ENCODE results near the gene TVP23A. TPM values are rescaled to one million over a fixed set of nuclear protein-coding genes. Genes with fewer than 3 reads are reported as not detected.

The TVP23A gene
- total RNA-seq, 1 experiment from 2014 or later = not detected

DNA sequence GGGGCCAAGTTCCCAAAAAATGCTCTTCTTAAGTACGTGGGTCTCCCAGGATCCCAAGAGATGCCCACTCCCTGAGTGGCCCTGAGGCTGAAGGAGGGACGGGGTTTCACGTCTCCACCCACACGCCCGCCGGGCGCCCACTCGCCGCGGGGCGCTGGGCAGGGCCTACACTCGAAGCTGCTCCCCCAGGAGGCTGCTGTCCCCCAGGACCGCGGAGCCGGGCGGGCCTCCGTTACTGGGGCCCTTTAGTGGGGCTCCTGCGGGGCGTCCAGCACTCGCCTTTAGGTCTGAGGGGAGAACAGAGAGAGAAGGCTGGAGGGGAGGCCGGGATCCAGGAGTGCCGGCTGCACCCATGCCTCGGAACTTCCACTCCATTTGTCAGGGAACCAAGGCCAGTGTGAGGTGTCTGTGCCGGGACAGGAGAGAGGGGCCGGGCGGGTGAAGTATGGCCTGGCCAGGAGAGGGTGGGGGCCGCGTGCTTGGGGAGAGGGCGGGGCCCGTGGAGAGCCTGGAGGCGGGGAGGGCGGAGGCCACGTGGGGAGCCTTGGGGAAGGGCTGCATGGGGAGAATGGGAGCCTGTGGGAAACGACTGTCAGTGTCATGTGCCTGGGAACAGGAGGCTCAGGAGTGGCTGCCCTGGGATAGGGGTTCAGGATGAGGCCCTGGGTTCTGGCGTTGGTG lies 56.1 kb downstream of the TVP23A start:
- BruUV-seq (replicated peaks) = no TSS peak
- H3K4me3 ChIP-seq (ENCODE audit: low read depth, low read length, poor library complexity, severe bottlenecking) = no peak overlapping the region
- no peak for DNase-seq (ENCODE audit: low spot score)
- ChIA-PET CTCF (no interaction called here), POLR2A (ENCODE audit: low non-redundant PET) (no interaction called here)
- intact Hi-C loops (cut with micrococcal nuclease; ENCODE audit: unreplicated experiment) = no loop called here
- no peaks in the 10 kb centered on the region for H3K9me3 ChIP-seq (ENCODE audit: low read depth, low read length, poor library complexity, severe bottlenecking)
- no peaks in the 10 kb centered on the region for H3K4me1 ChIP-seq (ENCODE audit: insufficient read depth, low read length, poor library complexity, severe bottlenecking)
- peaks cover 4% of the 10 kb centered on the region for H3K36me3 ChIP-seq (ENCODE audit: insufficient read depth, low read length, poor library complexity, severe bottlenecking)
- no peak for TF ChIP-seq EZH2 (IDR thresholded peaks at IDR 0.05; ENCODE audit: borderline replicate concordance, low read depth, low read length, poor library complexity, severe bottlenecking)
- TF ChIP-seq, protein P1, sequence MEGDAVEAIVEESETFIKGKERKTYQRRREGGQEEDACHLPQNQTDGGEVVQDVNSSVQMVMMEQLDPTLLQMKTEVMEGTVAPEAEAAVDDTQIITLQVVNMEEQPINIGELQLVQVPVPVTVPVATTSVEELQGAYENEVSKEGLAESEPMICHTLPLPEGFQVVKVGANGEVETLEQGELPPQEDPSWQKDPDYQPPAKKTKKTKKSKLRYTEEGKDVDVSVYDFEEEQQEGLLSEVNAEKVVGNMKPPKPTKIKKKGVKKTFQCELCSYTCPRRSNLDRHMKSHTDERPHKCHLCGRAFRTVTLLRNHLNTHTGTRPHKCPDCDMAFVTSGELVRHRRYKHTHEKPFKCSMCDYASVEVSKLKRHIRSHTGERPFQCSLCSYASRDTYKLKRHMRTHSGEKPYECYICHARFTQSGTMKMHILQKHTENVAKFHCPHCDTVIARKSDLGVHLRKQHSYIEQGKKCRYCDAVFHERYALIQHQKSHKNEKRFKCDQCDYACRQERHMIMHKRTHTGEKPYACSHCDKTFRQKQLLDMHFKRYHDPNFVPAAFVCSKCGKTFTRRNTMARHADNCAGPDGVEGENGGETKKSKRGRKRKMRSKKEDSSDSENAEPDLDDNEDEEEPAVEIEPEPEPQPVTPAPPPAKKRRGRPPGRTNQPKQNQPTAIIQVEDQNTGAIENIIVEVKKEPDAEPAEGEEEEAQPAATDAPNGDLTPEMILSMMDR (conservative IDR thresholded peaks at IDR 0.05; ENCODE audit: low read depth, low read length) = no peak
- H3K27me3 ChIP-seq (replicated peaks; ENCODE audit: insufficient read depth, low read depth, low read length, poor library complexity) = no peaks in the 10 kb centered on the region
- no peak overlapping the region for H3K27ac ChIP-seq (ENCODE audit: low read depth, low read length, poor library complexity, severe bottlenecking)

DNA sequence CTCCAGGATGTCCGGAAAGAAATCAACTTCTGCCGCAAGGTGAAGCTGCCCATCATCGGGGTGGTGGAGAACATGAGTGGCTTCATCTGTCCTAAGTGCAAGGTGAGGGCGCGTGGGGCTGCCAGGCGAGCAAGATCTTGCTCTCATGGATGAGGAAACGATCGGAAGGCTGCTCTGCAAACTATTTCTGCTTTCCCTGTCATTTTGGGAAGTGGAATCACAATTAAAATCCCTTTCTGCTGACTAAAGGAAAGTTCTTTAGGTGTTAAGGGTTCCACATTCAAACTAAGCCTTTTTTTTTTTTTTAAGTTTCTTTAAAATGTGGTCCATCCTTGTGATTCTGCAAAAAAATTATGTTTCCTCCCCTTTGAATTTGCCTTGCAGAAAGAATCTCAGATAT lies 57.2 kb downstream of the TVP23A start:
- peaks cover 4% of the 10 kb centered on the region for H3K36me3 ChIP-seq (ENCODE audit: insufficient read depth, low read length, poor library complexity, severe bottlenecking)
- POLR2A ChIA-PET (ENCODE audit: low non-redundant PET) = no interaction called here
- no TSS peak for BruUV-seq (replicated peaks)
- no peak overlapping the region for H3K4me3 ChIP-seq (ENCODE audit: low read depth, low read length, poor library complexity, severe bottlenecking)
- TF ChIP-seq, protein P1 (conservative IDR thresholded peaks at IDR 0.05; ENCODE audit: low read depth, low read length) = no peak
- TF ChIP-seq EZH2 (IDR thresholded peaks at IDR 0.05; ENCODE audit: borderline replicate concordance, low read depth, low read length, poor library complexity, severe bottlenecking) = no peak
- intact Hi-C loops (cut with micrococcal nuclease; ENCODE audit: unreplicated experiment) = no loop called here
- H3K4me1 ChIP-seq (ENCODE audit: insufficient read depth, low read length, poor library complexity, severe bottlenecking) = no peaks in the 10 kb centered on the region
- CTCF ChIA-PET = interaction anchor here (0.6 kb wide), 1 partner anchor 24 kb away, joined by 3 read pairs; no protein-coding TSS in a partner anchor
- H3K27me3 ChIP-seq (replicated peaks; ENCODE audit: insufficient read depth, low read depth, low read length, poor library complexity) = no peaks in the 10 kb centered on the region
- no peak overlapping the region for H3K27ac ChIP-seq (ENCODE audit: low read depth, low read length, poor library complexity, severe bottlenecking)
- DNase-seq (ENCODE audit: low spot score) = no peak
- no peaks in the 10 kb centered on the region for H3K9me3 ChIP-seq (ENCODE audit: low read depth, low read length, poor library complexity, severe bottlenecking)

DNA sequence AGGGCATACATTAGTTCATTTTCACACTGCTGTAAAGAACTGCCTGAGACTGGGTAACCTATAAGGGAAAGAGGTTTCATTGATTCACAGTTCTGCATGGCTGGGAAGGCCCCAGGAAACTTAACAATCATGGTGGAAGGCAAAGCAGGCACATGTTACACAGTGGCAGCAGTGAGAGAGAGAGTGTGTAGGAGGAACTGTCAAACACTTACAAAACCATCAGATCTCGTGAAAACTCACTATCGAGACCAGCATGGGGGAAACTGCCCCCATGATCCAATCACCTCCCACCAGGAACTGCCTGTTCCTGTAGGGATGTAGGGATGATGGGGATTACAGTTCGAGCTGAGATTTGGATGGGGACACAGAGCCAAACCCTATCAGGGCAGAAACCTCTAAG lies 57.7 kb downstream of the TVP23A start:
- H3K4me1 ChIP-seq (ENCODE audit: insufficient read depth, low read length, poor library complexity, severe bottlenecking) = no peaks in the 10 kb centered on the region
- TF ChIP-seq EZH2 (IDR thresholded peaks at IDR 0.05; ENCODE audit: borderline replicate concordance, low read depth, low read length, poor library complexity, severe bottlenecking) = no peak
- TF ChIP-seq, protein P1 (conservative IDR thresholded peaks at IDR 0.05; ENCODE audit: low read depth, low read length) = no peak
- no peak for DNase-seq (ENCODE audit: low spot score)
- ChIA-PET CTCF (no interaction called here), POLR2A (ENCODE audit: low non-redundant PET) (no interaction called here)
- H3K27ac ChIP-seq (ENCODE audit: low read depth, low read length, poor library complexity, severe bottlenecking) = no peak overlapping the region
- H3K36me3 ChIP-seq (ENCODE audit: insufficient read depth, low read length, poor library complexity, severe bottlenecking) = peaks cover 4% of the 10 kb centered on the region
- H3K9me3 ChIP-seq (ENCODE audit: low read depth, low read length, poor library complexity, severe bottlenecking) = no peaks in the 10 kb centered on the region
- intact Hi-C loops (cut with micrococcal nuclease; ENCODE audit: unreplicated experiment) = no loop called here
- no peaks in the 10 kb centered on the region for H3K27me3 ChIP-seq (replicated peaks; ENCODE audit: insufficient read depth, low read depth, low read length, poor library complexity)
- no TSS peak for BruUV-seq (replicated peaks)
- H3K4me3 ChIP-seq (ENCODE audit: low read depth, low read length, poor library complexity, severe bottlenecking) = no peak overlapping the region
